HG03460 (cell line): ENCODE results near the gene C11orf86.

ENCODE experiments used
- ATAC-seq: cut with Tn5 transposase; IDR thresholded peaks from one replicate; pipeline ENCODE4 v1.9.1; 2021; ENCODE audit not compliant: unreplicated experiment

Gene C11orf86

GRCh38 chr11:67023957-67024353 is 48.9 kb downstream of the C11orf86 start:
- no peak for ATAC-seq

GRCh38 chr11:67024410-67024809 is 49.3 kb downstream of the C11orf86 start:
- ATAC-seq, result no peak

GRCh38 chr11:67024966-67025365 is 49.9 kb downstream of the C11orf86 start:
- no peak for ATAC-seq

GRCh38 chr11:67025750-67026149 is 50.6 kb downstream of the C11orf86 start:
- ATAC-seq, result no peak
